Left renal cortex interstitium (tissue), 4 donors: ENCODE results near the gene MMP17. TPM values are rescaled to one million over a fixed set of nuclear protein-coding genes. Genes with fewer than 3 reads are reported as not detected.

ENCODE experiments used
- DNase-seq, 4 donors: peaks; one replicate each; pipeline ENCODE4 v3.0.0-alpha.2; 2013; ENCODE audit warnings: low read depth in 4 of 4, low spot score in 2 of 4, missing footprints in 1 of 4
- polyA plus RNA-seq, 4 donors: library from polyadenylated mRNA; unstranded; fragments of 120-200 nt; gene quantifications; one replicate each; pipeline ENCODE4 v1.2.1, GENCODE V29; 2013; ENCODE audit not compliant: insufficient read length in 4 of 4

Gene MMP17
- polyA plus RNA-seq, 4 donors = 1.1 to 1.8 (median 1.3) TPM

GRCh38 chr12:131847456-131847855 is 19.3 kb downstream of the MMP17 start:
- no peak for DNase-seq

GRCh38 chr12:131848753-131849152 is 20.6 kb downstream of the MMP17 start:
- DNase-seq = no peak

GRCh38 chr12:131849700-131850553 is 21.7 kb downstream of the MMP17 start:
- DNase-seq = no peak

GRCh38 chr12:131850856-131851559 is 22.8 kb downstream of the MMP17 start:
- DNase-seq = no peak

GRCh38 chr12:131851741-131852550 is 23.8 kb downstream of the MMP17 start:
- no peak for DNase-seq

GRCh38 chr12:131852551-131853299 is 24.5 kb downstream of the MMP17 start:
- DNase-seq = no peak

- DNase-seq = no peak
Observed at GRCh38 chr12:131853832-131854797, 25.9 kb downstream of the MMP17 start.

- DNase-seq = no peak
Observed at GRCh38 chr12:131854861-131855476, 26.8 kb downstream of the MMP17 start.

GRCh38 chr12:131855521-131856142 is 27.4 kb downstream of the MMP17 start:
- DNase-seq = no peak

GRCh38 chr12:131856366-131857097 is 28.3 kb downstream of the MMP17 start:
- no peak for DNase-seq

- no peak for DNase-seq
Observed at GRCh38 chr12:131857908-131858850, 30.0 kb downstream of the MMP17 start.

GRCh38 chr12:131860472-131861260 is 32.5 kb downstream of the MMP17 start:
- peak in 2 of 4 donors; percentile 28 to 37 for DNase-seq

- no peak for DNase-seq
Observed at GRCh38 chr12:131861261-131862083, 33.3 kb downstream of the MMP17 start.

GRCh38 chr12:131862084-131862441 is 33.9 kb downstream of the MMP17 start:
- DNase-seq = no peak

- DNase-seq = no peak
Observed at GRCh38 chr12:131862600-131862993, 34.4 kb downstream of the MMP17 start.
